ENCODE data around the gene ZHX3.

DNA sequence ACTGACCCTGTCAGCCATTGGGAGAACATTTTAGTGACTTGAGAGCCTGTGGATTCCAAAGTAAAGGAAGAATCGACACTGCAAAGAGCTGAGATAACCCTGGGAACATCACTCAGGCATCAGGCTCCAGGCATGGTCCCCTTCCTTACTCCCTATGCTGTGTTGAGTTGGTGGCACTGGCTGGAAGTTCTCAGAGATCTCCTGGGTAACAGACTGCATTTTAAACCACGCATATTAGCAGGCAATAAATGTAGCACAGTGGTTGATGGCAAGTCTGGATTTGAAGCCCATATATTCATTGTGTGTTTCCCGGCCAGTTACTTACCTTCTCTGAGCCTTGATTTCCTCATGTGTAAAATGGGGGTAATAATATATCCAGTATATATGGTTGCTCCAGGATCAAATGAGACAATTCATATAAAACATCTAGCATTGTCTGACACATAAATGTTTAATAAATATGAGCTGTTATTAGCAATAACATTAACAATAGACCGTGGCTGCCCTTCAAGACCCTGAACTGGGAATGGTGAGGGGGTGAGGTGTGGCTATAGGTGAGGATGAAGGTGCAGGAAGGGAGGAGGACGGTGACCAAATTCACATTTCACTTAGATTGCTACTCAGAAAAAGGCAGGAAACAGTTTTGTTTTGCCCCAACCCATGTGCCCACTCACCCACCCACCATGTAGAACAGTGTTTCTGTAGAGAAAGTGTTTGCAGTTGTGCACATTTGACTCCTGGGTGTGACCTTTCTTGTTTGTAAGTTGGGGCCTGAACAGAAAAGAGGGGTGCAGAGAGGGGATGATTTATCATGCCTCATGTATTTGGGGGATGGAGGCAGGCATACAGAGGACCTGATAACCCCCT is 178.1 kb downstream of the ZHX3 start:
- TF ChIP-seq, protein P1, sequence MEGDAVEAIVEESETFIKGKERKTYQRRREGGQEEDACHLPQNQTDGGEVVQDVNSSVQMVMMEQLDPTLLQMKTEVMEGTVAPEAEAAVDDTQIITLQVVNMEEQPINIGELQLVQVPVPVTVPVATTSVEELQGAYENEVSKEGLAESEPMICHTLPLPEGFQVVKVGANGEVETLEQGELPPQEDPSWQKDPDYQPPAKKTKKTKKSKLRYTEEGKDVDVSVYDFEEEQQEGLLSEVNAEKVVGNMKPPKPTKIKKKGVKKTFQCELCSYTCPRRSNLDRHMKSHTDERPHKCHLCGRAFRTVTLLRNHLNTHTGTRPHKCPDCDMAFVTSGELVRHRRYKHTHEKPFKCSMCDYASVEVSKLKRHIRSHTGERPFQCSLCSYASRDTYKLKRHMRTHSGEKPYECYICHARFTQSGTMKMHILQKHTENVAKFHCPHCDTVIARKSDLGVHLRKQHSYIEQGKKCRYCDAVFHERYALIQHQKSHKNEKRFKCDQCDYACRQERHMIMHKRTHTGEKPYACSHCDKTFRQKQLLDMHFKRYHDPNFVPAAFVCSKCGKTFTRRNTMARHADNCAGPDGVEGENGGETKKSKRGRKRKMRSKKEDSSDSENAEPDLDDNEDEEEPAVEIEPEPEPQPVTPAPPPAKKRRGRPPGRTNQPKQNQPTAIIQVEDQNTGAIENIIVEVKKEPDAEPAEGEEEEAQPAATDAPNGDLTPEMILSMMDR (IDR thresholded peaks at IDR 0.05) = no peak
- TF ChIP-seq EP300 (IDR thresholded peaks at IDR 0.05) (no peak), POLR2A (IDR thresholded peaks at IDR 0.05) (no peak)
